ELR (cell line): ENCODE data around the gene CRK.

Experiments
- DNase-seq: peaks from one replicate; pipeline ENCODE4 v3.0.0-alpha.2; 2015; ENCODE audit warnings: low read depth

The CRK gene

GRCh38 chr17:1455797-1456599 is at the start of gene CRK:
Gene CRK (minus strand): TSS chr17:1456232. CDS start chr17:1456117, 115 bp downstream.
- peak; percentile 95 for DNase-seq

DNA sequence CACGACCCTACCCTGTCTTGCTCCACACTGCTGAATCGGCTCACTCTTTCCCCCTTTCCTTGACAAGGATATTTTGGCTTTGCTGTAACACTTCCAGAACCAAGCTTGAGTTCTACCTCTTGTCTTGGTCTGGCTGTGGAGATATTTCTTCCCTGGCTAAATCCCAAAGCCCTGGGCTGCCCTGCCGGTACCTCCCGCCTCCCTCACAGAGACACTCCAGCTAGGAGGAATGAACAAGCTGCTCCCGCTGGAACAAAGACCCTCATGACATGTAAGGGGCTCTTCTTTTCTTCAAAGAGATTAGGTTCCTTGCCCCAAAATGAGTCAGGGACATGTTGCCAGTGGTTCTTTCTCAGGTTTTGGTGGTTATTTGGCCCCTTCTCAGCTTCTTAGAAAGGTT is 49.6 kb upstream of the CRK start:
- DNase-seq, result no peak

GRCh38 chr17:1504866-1505265 is 48.8 kb upstream of the CRK start:
- no peak for DNase-seq

GRCh38 chr17:1503699-1504098 is 47.7 kb upstream of the CRK start:
- DNase-seq, result no peak

DNA sequence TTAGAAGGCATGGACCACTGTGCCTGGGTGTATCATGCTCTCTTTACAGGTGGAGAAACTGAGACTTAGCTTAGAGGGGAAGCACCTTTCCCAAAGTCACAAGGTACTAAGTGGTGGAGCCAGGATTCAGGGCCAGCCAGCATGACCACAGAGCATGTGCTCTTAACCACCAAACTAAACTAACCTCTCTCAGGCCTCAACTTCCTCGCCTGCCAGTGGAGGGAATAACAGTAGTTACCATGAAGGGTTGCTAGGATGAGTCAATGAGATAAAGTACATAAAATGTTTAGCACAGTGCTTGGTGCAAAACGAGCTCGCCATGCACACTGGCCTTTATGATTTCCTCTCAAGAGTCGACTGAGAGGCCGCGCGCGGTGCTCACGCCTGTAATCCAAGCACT is 42.8 kb upstream of the CRK start:
- DNase-seq, result peak; percentile 57

DNA sequence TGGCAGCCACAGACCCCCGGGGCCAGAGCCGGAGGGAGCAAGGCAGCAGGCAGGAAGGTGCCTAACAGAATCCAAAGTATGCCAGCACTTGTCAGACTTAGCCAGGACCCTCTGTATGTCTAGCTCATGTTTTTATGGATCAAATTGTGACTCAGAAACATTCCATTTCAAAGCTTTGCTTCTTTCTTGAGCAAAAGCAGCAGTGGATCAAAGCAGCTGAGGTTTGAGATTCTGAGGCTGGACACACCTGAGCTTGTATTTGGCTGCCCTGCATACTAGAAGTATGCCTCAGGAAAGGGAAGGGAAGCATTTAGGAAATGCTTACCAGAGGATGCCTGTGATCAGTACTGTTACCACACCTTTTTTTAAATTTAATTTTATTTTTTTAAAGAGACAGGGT is 42.2 kb upstream of the CRK start:
- DNase-seq, result peak; percentile 21

GRCh38 chr17:1497831-1498230 is 41.8 kb upstream of the CRK start:
- no peak for DNase-seq

DNA sequence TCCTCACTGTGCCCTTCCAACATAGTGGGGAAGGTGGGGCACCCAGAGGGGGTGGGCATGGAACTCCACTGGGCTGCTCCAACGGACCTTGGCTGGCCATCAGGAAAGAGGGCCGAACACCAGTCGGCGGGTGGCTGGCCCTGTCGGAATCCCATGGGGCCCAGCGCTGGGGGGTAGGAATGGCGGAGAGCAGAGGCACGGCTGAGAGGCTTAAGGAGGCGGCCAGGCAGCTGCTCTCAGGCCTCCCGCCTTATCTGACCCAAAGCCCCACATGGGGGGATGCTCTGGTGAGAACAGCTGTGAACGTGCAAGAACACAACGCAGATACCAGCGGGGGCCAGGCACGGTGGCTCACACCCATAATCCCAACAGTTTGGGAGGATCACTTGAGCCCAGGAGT is 40.8 kb upstream of the CRK start:
- no peak for DNase-seq

DNA sequence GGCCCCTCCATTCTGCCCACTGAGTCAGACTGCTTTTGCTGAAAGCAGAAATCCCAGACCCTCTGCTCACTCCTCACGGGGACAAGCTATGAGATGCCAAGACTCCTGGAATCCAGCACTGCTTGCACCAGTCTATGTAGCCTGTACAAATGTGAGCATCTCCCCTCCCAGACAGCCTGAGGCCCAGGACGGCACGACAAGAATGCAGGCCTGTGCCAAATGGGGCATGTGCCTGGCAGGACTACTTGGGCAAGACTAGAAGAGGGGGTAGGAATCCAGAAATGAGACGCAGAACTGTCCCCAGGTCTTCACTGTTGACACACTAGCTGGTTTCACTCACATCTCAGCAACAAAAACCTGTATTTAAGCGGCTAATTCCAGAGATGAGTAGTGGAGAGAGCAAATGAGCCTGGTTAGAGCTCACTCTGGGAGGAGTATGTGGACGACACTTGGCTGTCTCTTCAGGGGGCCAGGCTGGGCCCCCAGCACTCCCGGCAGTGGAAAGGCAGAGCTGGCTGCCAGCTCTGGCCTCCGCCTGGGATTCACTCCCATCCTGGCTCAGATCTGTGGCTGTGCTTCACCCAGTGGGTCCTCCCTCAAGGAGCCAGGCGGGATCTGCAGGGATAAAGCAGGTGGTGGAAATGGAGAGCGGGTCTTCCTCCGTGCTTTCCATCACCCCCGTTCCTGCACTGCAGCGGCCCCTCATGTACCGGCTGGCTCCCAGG is 39.4 kb upstream of the CRK start:
- no peak for DNase-seq

GRCh38 chr17:1494736-1495253 is 38.8 kb upstream of the CRK start:
- DNase-seq, result no peak

DNA sequence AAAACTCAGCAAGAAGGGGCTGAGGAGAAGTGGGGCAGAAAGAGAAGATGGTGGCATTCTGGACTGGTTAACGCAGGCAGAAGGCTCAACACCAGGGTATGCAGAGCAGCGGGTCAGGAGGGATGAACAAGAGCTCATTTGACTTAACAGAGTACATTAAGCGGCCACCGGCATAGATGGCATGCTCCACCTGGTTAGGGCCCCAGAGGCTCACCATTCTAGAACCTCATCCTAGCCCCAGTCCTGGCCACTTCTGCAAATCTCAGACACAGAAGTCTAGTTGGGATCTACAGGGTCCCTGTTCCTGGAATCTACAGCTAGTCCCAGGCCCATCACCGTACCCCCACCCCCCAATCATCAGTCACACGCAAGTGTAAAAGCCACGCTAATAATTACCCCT is 38.2 kb upstream of the CRK start:
- DNase-seq, result no peak

- DNase-seq, result no peak
These were observed 37.4 kb upstream of the CRK start for GRCh38 chr17:1493291-1493980.

DNA sequence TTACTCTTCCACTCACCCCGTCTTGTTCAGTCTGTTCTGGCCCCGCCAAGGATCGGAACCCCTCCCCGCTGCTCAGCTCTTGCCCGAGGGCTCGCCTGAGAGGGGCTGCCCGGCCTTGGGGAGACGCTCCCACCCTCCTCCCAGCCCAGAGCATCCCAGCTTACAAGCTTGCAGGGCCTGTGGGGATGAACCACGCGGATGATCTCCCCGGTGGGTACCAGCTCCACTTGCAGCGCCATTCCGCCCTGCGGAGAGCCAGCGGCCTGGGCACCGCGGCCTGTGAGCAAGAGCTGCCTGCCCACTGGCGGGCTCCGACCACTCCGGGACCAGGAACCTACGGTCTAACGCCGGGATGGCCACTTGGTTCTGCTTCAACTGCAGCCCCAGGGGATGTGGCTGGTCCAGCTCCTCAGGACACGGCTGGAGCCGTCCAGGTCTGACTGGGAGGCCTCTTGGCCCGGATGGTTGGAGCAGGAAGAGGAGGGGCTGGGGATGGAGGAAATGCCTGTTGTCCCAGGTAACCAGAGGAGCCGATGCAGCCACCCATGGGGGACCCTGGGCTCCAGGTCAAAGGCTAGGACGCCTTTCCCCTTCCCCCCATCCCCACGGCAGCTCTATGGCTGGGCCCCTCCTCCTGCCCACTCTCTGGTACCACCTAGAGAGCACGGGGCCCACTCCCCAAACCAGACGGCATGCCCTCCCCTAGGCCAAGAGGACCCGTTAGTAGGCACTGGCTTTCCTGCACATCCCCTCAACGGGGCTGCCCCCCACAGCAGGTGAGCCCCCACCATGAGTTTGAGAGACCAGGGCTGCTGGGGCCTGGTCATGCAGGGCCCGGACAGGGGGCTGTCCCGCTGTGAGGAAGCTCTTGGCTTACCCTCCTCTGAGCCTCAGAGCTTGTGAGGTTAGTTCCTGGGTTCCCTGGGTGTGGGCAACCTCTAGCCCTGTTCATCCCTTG is 36.5 kb upstream of the CRK start, which contains the start of gene MYO1C:
MYO1C (minus strand) TSS at position 438 of the 958 bp plus-strand sequence; CDS start at position 239, 199 bp downstream.
- no peak for DNase-seq

GRCh38 chr17:1491443-1492248 is 35.6 kb upstream of the CRK start:
- DNase-seq, result peak; percentile 67

DNA sequence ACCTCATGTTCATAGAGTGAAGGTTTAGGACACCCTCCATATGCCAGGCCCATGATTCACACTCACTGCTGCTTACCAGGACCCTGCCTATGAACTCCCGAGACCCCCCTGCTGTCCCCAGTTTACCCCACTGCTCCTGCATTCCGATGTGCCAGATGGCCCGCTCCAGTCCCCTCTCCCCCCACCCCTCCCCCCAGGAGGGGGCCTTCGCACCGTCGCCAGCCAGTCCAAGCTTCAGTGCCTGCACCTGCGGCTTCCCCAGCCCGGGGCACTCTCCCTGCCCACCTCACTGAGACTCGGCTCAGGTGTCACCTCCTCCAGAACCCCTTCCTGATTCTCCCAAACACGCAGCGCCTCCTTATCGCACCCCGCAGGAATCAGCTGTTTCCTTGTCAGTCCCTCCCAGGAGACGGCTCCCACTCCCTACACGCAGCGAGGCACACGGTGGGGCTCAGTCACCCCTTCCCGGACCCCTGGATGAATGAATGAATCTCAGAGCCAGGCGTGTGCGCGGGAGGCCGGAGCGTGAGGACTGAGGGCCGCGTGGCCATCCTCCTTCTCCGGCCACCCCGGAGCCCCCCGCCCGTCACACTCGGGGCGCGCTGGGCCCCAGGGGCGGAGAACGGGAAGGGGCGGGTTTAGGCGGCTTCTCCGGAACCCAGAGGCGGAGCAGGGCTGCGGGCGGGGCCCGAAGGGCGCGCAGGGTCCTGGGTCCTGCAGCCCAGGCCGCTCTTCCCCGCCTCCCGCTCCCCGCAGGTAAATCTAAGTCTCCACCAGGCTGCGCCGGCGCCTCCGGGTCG is 34.8 kb upstream of the CRK start:
- peak; percentile 68 for DNase-seq

GRCh38 chr17:1488826-1489270 is 32.8 kb upstream of the CRK start:
- DNase-seq, result no peak

DNA sequence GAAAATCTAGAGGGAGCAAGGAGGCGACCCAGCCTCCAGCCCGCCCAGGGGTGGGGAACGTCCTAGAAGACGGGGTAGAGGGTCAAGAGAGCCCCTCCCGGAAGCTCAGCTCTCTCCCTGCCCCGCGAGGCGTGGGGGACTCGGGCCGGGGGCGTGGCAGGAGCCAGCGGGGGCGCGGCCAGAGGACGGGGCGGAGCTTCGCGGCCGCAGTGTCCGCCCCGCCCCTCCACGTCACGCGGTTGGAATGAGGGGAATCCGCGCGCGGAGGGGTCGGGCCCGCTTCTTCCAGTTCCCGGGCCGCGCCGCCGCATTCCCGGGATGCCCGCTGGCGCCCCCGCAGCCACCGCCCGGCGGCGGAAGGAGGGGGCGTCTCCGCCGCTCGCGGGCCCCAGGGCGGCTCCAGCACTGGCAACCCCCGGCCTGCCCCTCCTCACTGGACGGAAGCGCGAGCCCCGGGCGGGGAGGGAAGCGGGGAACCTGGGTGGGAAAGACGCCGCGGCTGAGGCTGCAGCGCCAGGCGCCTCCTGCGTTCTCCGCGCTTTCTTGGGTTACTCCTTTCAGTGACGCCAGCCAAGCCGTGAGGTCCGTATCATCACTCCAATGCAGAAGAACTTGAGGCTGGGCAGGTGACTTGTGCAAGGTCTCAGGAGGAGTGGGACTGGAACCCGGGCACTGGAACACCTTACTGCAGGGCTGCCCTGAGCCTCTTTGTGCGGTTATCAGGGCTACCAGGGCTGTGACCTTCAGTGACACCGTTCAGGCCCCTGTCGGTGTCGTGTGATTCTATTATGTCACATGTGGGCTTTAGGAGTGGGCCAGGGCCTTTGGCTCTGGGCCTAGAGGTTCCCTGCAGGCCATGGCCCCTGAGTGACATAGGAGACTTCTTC is 32.1 kb upstream of the CRK start:
- peak; percentile 92 for DNase-seq
